Activated gamma-delta T cell (primary cell): ENCODE data around the gene BNC2.

Source experiments
- DNase-seq: peaks from one replicate; lab custom pipeline; 2025; lab: John Stamatoyannopoulos, UW

The BNC2 gene

DNA sequence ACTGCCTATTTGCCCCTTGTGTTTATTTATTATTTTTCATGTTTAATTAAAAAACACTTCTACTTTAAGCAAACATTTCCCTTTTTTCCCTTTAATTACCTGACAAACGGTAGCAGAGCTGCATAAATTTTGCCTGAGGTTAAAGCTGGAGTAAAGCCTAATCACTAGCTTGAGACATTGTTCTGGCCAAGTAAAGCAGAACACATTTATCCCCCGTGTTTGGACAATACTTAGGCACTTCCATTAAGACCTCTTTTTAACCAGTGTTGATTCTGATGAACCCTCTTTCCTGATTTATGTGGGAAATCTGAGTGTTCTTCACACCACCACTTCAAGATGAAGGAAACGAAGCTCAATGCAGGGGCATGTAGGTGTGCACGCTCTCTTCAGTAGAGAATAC is 54.5 kb downstream of the BNC2 start:
- no peak for DNase-seq

DNA sequence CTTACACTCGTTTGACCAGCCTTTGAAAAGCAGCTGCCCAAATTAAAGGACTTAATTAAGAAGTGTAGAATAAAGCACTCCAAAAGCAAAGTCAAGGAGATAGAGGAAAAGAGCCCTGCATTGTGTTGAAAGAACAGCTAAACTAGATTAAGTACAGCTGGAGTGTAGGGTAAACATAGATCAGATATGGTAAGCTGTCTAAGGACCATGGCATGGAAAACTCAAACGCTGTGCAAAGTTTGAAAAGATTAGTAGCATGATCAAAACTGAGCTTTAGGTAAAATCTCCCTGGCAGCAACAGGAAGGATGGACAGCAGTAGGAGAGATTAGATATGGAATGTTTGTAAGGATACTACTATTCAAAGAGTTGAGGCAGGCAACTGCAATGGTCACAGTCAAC is 55.4 kb downstream of the BNC2 start:
- DNase-seq = no peak

DNA sequence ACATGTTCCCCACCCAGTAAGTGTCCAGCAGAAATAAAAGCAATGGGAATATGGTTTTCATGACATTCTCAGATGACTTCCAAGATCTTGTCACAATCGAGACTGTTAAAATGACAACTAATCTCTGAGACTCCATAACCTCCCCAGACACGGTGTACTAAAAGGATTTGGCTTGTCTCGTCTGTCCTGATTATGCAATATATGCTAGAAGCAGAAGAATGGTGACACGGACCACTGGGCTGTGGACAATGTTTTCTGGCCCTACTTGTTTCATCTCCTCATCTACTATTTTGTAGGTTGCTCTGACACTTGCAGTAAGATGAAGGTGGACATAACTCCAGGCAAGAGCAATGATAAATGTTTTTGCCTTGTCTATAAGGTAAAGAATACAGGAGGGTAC is 56.6 kb downstream of the BNC2 start:
- no peak for DNase-seq

DNA sequence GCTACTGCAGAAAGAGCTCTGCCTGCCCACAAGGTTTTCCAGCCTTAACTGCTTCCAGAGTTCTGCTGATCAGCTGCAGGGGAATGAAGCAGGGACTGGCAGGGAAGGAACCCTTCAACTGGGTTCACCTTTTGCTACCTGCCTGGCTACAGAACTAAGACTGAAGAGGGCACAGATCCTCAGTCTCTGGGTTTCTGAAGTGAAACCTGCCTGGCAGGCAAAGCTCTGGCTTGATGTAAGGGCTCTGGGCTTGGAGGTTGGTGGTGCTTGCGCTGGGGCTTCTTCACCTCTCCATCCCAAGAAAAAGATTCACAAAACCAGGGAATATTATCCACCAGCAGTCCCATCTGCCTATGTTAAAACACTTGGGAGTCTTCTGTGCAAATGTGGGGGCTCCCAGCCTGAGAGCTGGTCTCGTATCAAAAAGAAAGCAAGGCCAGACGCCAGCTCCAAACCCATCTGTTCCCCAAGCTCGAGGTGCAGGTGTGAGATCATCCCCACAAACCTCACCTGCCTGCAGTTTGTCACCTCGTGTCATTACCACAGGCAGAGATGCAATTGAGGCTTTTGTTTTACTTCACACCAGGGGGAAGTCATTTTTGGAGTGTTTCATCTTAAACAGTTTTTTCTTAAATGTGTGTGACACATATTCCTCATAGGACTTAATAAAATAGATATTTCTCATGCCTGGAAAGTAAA is 58.3 kb downstream of the BNC2 start:
- DNase-seq = no peak

DNA sequence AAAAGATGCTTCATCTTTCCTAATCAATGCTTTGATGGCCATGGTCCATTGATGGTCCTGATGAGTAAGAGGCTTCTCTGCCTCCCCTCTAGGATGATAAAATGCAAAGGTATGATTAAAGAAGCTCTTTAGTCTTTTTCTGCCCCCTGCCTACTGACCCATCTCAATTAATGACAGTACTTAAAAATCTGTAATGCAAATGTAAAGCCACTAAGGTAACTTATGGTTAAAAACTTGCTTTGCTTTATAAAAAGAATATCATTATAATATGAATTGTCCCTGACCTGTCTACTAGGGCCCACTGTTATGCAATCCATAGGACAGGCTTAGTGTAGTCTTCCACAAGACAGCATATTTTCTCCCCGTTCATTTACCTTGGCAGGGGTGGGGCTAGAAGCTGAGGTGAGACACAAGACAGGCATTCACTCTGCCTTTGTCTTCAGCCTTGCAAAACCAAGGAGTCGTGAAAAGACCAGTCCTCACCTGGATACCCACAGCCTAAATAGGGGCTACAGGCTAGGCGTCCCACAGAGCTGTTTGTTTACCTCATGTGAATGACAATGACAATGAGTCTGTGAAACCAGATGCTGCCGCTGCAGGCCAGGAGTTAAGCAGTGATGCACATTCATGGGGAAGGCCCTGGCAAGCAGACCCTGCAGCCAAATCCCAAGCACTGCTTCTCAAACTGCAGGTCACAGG is 60.4 kb downstream of the BNC2 start:
- DNase-seq = no peak

DNA sequence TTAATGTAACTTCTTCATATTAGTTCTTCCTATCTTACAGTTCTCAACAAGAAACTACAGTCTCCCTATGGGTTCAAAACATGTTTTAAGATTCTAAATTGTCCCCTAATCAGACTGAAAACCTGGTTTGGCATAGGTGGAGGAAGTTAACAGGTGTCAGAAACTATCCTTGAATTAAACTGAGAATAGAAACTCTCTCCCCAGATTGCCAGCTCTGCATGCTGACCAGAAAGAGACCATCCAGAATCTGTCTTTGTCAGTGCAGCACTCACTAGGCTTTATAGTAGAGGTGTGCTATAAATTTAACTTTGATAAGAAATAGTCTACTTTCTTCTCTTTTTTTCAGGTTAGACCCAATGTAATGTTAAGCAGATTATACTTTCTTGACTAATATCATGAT is 63.8 kb downstream of the BNC2 start:
- DNase-seq = no peak

DNA sequence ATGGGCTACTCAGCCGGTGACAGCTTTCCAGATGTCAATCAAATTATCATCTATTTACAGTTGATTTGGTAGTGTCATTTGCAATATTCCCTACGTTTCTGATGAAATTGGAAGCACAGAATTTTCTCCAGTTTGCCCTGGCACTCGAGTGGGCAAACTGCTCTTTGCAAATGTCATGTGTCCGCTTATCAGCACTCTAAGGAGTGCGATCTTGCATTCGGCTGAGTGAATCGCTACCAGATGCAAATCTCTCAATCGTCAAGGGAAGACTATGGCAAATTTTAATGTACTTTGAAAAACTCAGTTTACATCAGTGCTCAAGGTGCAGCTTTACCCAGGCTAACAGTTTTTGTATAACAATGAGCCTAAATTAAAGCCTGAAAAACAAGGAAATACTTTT is 66.8 kb downstream of the BNC2 start:
- DNase-seq = no peak

DNA sequence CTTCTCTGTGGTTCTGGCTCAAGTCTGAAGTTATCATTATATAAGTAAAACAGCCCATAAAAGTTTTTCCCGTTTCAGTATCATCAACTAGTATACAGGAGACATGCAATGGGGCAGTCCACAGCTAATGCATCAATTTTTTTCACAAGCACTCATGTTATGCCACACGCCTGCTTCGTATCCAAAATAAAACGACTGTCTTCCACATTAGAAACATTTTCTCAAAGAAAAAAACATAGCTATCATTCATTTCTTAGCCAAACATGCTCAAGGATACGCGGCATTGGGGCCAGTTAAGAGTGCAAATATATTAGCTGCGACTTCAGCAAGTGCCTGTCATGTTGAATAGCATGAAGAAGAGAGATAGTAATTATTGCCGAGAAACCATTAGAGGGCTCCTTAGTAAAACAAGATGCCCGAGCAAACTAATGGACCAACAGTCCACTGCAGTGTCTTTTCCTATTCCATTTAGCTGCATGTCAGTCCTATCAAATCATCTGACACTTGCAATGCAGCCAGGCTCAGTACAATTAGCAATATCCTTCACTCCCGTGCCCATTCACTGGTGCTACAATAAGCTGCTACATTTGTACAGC is 68.5 kb downstream of the BNC2 start:
- no peak for DNase-seq

DNA sequence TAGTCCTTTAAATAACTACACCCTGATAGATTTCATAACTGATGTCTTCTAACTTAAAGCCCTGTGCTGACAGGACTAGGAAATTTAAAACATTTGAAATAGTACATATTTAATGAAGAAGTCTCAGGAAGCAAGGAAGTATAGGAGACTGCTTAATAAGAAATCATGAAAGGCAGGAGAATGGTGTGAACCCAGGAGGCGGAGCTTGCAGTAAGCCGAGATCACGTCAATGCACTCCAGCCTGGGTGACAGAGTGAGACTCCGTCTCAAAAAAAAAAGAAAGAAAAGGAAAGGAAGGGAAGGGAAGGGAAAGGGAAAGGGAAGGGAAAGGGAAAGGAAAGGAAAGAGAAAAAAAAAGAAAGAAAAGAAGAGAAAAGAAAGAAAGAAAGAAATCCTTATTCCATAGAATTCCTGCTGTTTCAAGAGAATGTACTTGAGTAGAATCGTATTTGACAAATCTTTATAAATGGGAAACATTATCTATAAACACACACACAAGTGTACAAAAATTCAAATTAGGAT is 74.1 kb downstream of the BNC2 start:
- no peak for DNase-seq

DNA sequence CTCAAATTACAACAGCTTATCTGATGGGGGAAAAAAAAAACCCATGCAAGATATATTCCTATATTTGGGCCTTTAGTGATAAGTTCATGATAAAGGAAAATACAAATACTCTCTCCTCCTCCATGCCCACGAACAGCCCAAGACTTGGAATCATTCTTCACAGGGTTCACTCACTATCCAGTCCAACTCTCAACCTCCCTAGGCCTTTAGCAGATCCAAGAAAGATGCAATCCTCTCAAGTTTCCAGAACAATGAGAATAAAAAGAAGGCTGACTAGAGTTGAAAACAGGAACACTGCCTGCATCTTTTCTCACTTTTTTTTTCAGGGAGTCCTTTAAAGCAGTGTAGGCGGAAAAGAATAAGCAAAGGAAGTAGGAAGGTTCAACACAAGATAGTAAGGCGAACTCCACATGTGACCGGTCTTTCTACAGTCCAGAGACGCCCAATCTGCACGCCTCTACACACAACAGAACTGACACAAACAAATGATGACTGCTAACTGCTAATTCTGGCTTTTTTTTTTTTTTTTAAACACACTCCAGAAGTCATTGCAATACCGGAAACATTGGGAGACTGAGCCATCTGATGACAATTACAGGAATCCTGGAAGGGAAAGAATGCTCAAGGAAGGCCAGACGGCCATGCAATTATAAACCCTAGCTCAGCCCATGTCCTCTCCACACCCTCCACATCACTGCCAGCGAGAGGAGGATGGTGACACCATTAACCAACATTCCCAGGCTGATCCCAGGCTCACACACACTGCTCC is 75.4 kb downstream of the BNC2 start:
- no peak for DNase-seq

DNA sequence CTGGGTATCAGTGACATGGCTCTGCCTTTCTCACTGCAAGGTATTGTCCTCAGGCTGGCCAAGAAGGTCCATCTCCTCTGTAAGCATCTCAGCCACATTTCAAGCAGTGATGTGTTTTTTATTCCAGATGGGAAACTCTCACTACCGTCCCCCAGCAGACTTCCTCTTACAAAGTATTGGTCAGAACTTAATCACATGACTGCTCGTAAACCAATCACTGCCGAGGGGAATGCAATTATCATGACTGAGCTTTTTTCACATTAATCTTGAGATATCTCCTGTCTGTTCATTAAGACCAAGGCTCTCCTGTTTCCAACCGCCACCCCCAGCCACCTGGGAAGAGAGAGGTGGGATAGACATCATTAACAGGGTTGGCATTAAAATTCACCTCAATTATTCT is 76.4 kb downstream of the BNC2 start:
- no peak for DNase-seq

DNA sequence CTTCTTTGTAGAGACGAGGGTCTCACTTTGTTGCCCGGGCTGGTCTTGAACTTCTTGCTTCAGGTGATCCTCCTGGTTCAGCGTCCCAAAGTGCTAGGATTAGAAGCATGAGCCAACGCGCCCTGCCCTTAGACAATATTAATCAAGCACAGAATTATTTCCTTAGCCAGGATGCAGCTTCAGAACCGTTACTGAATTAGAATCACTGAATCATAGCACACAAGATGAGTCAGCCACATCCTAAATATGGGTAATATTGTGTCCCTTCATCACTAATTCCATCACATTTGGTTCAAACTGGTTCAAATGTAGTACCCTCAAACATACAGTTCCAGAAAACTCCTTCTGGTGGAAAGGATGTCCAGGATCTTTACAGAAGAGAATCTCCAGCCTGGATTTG is 82.7 kb downstream of the BNC2 start:
- no peak for DNase-seq

DNA sequence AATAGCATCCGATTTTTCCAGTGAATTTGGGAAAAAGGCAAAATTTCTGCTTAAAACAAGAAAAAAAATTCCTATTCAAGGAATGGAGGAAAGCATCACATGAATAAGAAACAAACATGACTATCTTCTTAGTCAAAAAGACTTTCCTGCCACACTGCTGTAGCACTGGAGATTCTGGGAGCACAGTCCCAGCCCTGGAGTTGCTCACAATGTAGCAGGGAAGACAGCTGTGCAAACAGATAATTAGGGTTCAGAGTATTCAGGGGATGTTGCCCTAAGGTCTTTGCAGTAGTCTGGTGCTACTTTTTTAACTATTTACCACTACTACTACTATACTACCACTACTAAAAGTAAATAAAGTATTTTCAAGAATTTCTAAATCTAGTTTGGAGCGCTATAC is 86.5 kb downstream of the BNC2 start:
- no peak for DNase-seq

DNA sequence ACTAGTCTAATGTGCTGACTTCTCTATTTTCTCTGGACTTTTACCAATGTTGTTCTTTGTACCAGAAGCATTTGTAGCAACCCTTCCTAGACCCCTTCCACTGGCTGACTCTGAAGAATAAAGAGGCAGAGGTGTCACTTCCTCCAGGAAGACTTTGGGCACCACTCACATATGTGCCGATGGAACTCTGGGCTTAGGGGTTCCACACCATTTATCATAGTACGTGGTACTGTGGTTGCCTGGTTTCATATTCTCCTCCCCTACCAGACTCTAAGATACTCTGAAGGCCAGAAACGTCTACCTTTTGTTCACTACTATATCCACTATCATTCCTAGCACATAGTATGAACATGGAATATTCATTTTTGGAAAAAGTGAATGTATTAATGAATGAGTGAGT is 88.0 kb downstream of the BNC2 start:
- DNase-seq = no peak

DNA sequence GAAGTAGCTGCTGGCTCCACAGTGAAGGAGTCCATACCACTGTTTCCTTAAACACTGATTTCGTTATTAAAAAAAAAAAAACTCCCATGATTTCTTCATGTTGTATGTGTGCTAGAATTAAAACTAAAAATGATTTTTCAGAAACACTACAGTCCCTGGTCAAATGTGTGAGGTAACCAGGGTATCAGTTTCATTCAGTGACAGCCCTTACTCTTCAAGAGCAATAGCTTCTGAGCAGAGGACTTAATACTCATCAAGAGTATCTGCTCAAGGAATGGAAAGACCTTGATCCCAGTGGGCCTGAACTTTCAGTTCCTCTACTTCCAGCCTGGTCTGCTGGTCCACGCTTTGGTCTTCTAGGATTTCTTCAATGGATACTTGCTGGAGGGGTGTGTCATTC is 95.1 kb downstream of the BNC2 start:
- DNase-seq = no peak

DNA sequence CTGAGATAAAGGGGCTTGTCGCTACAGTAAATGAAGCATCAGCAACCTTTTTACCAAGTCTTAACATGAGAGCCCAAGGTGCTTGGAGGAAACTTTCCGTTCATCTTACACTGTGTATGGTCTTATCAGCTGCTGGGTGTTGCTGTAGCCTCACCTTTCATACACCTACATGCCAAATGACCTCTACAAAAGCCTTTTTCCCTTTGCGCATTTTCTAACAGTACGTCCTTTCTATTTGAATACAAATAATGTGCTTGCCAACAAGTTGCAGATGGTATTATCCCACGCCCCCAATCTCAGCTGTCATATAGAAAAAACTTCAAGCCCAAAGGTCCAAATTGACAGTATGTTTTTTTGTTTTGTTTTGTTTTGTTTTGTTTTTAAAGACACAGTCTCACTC is 96.9 kb downstream of the BNC2 start:
- no peak for DNase-seq

DNA sequence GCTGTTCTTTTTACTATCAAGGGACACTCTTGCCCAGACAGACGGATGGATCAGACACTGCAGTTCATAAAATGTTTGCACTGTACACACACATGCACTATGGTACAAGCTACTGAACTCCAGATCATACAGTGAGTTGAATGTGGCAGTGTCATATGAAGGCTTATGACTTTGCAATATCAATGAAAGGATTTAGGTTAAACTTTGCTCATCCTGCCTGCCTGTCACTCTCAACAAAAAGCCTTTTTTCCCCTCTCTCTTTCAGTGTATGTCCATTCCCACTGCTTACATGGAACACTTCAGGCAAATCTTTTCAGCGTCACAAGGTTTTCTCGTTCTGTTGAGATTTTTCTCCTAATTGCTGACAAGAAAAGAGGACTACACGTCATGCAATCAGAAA is 97.4 kb downstream of the BNC2 start:
- no peak for DNase-seq

DNA sequence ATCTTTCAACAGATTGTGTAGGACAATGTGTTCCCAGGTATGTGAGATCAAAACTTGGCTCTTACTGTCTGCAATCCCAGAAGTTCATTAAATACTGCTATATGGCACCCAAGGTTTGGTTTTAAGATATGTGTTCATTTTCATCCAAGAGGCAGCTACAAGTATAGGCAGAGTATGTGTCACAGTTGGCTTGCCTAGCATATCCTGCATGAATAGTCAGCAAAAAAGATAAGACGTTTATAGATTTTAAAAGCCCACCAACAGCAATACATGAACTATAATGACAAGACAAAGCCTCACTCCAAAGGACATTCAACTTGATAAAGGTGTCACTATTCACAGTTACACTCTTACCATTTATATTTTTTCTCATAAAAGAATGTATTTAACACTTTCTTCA is 99.1 kb downstream of the BNC2 start:
- no peak for DNase-seq

DNA sequence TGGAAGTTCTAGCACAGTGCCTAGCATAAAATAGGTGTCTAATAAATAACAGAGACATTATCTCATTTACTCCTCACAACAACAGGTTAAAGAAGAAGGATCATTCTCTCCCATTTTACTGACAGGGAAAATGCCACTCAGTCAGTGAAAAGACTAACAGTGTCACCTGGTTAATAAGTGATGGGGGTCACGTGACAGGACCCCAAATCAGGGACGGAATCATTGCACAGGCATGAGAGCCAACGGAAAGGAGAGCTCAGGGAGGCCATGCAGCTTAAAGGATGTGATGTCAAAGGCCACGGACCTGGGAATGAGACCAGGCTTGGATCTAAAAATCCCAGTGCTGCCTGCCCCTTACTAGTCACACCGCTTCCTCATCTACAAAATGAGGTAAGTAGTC is 101.2 kb downstream of the BNC2 start:
- no peak for DNase-seq

DNA sequence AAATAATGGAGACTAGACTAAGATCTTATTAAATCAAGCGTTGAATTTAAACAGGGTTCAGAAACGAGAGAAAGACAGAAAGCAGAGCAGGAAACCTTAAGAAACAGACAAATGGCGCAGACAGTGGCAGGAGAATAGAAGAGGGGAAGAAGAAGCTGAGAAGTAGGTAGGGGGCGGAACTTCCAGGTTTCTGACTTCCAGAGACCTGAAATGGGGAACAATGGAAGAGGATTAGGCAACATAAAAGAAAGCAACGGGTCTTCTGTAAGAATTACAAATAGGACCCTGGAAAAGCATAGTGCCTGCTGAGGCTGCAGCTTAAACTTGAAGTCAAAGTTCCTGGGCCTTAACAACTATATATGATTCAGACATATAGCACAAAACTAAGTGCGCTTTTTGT is 101.7 kb downstream of the BNC2 start:
- no peak for DNase-seq

DNA sequence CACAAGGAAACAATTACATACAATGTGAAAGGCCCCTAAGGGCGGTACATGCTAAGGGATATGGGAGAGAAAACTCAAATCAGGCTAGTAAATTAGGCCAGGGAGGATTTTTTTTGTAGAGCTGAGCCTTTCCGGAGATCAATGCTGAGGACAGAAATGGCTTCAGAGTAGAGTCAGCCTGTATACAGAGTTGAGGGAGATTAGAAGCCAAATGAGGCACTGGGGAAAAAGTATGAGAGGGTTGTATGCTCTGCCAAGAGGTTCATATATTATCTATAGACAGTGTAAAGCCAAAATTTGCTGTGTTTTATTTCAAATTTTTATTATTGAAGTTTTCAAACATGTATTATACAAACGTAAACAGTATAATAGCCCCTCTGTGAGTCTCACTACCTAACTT is 103.1 kb downstream of the BNC2 start:
- no peak for DNase-seq

DNA sequence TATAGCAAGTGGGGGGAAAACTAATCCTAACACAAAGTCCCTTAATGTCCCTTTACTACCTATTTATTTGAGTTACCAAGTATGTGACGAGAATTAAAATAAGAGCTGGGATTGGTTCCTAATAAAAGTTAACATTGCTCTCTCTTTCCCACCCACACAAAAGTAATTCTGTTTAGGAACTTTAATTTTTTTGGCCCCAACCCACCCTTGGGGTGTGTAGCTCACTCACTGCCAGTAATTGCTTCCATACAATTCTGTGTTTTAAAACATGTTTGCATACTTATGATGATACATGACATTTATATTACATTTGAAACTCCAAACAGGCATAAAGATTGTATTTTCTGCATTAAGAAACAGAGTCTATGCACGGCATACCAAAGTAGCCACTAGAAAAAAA is 106.5 kb downstream of the BNC2 start:
- DNase-seq = no peak
